ENCODE results near the gene ADAM8. TPM values are rescaled to one million over a fixed set of nuclear protein-coding genes. Genes with fewer than 3 reads are reported as not detected.

ADAM8 gene
- total RNA-seq, 4 donors from 2014 or later: 5.4 to 12.4 (median 6.4) TPM

- no peak for DNase-seq
These were observed 5.0 kb downstream of the ADAM8 start for GRCh38 chr10:133271521-133272300.

GRCh38 chr10:133270773-133271297 lies 5.8 kb downstream of the ADAM8 start:
- no peak for TF ChIP-seq POLR2A (IDR thresholded peaks at IDR 0.05)
- no peak for TF ChIP-seq CTCF (IDR thresholded peaks at IDR 0.05)
- Histone ChIP-seq H3K9me3 (no peaks in the 10 kb centered on the region), H3K36me3 (peaks cover 0 to 5% (median 0%) of the 10 kb centered on the region in 3 donors)

More at GRCh38 chr10:133271521-133272300, 5.0 kb downstream of the ADAM8 start:
- Histone ChIP-seq H3K27ac (no peak overlapping the region), H3K9me3 (no peaks in the 10 kb centered on the region), H3K36me3 (peaks cover 0 to 5% (median 0%) of the 10 kb centered on the region in 3 donors), H3K27me3 (peaks cover 0 to 3% of the 10 kb centered on the region in 2 donors), H3K4me1 (peaks cover 0 to 23% (median 10%) of the 10 kb centered on the region in 4 donors), H3K4me3 (no peak overlapping the region)
- TF ChIP-seq POLR2A (IDR thresholded peaks at IDR 0.05) (no peak), CTCF (IDR thresholded peaks at IDR 0.05) (no peak)

GRCh38 chr10:133270204-133270603 lies 6.5 kb downstream of the ADAM8 start:
- DNase-seq: no peak
- H3K36me3 ChIP-seq: peaks cover 0 to 5% (median 0%) of the 10 kb centered on the region in 3 donors
- H3K27me3 ChIP-seq: no peaks in the 10 kb centered on the region
- H3K9me3 ChIP-seq: no peaks in the 10 kb centered on the region
- peaks cover 0 to 8% (median under 1%) of the 10 kb centered on the region in 4 donors for H3K4me1 ChIP-seq
- no peak overlapping the region for H3K27ac ChIP-seq
- TF ChIP-seq CTCF (IDR thresholded peaks at IDR 0.05): no peak
- no peak for TF ChIP-seq POLR2A (IDR thresholded peaks at IDR 0.05)
- no peak overlapping the region for H3K4me3 ChIP-seq

More at GRCh38 chr10:133270773-133271297, 5.8 kb downstream of the ADAM8 start:
- H3K27ac ChIP-seq: no peak overlapping the region
- no peaks in the 10 kb centered on the region for H3K27me3 ChIP-seq
- no peak overlapping the region for H3K4me3 ChIP-seq
- peaks cover 0 to 14% (median 3%) of the 10 kb centered on the region in 4 donors for H3K4me1 ChIP-seq
- DNase-seq: no peak

GRCh38 chr10:133269367-133269766 lies 7.3 kb downstream of the ADAM8 start:
- Histone ChIP-seq H3K36me3 (peaks cover 0 to 5% (median 0%) of the 10 kb centered on the region in 3 donors), H3K9me3 (no peaks in the 10 kb centered on the region), H3K27ac (no peak overlapping the region), H3K4me3 (no peak overlapping the region), H3K4me1 (peaks cover 0 to 5% (median 2%) of the 10 kb centered on the region in 4 donors), H3K27me3 (no peaks in the 10 kb centered on the region)
- no peak for DNase-seq
- TF ChIP-seq POLR2A (IDR thresholded peaks at IDR 0.05) (no peak), CTCF (IDR thresholded peaks at IDR 0.05) (no peak)

GRCh38 chr10:133268532-133268931 lies 8.1 kb downstream of the ADAM8 start:
- DNase-seq: no peak
- Histone ChIP-seq H3K4me3 (no peak overlapping the region), H3K4me1 (peaks cover 0 to 13% (median 5%) of the 10 kb centered on the region in 4 donors), H3K27me3 (no peaks in the 10 kb centered on the region), H3K27ac (no peak overlapping the region), H3K9me3 (no peaks in the 10 kb centered on the region), H3K36me3 (peaks cover 0 to 5% (median 0%) of the 10 kb centered on the region in 3 donors)
- no peak for TF ChIP-seq CTCF (IDR thresholded peaks at IDR 0.05)
